AG10803 (cell line): ENCODE measurements around the gene LRG1.
"Not testable (repeated sequence)": the region's sequence is repeated elsewhere in the genome, so short reads cannot be mapped to it uniquely, and the experiment has no call there.

ENCODE experiments used
- DNase-seq: peaks from one replicate; pipeline ENCODE4 v3.0.0; 2010; ENCODE audit warnings: low read depth
- H3K4me3 ChIP-seq: 2 replicates; pipeline ENCODE4 v1.5.1; 2011; ENCODE audit warnings: mild to moderate bottlenecking, low read length, control low read depth
- CTCF ChIP-seq: conservative IDR thresholded peaks from 2 replicates; pipeline ENCODE4 v1.5.1; 2011; ENCODE audit warnings: mild to moderate bottlenecking, low read length, control low read depth, inconsistent platforms

Gene LRG1

DNA sequence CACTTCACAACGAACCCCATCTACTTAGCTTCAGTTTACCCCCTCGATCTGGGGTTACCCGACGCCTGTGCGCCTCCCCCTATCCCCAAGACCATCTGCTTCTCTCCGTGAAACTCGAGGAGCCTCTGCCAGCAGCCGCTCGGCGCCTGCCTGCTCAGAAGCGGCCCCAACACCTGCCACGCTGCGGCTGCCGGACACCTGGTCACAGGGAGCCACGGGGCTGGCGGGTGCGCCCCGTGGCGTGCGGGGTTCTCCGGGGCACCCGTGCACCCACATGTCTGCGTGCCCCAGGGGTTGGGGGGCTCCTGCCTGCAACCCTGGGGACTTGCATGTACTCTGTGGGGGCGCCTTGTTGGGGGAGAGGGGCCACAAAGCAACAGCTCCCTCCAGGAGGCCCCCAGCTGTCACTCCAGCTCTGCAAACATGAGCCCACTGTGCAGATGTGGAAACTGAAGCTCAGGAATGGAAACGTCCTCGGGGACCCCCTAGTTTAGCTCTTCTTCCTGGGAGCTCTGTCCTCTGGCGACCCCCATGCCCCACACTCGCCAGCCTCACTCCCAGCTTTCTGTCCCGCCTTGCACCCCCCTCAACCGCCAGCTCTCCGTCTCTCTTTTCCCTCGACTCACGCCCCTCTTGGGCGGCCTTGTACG is 26.7 kb upstream of the LRG1 start:
- no peak overlapping the region for H3K4me3 ChIP-seq
- DNase-seq: no peak
- no peak for TF ChIP-seq CTCF

- not testable (repeated sequence) for DNase-seq, H3K4me3 ChIP-seq
These were observed 23.7 kb upstream of the LRG1 start for GRCh38 chr19:4563562-4563961.

- not testable (repeated sequence) for DNase-seq, H3K4me3 ChIP-seq
These were observed 22.2 kb upstream of the LRG1 start for GRCh38 chr19:4562085-4562484.

DNA sequence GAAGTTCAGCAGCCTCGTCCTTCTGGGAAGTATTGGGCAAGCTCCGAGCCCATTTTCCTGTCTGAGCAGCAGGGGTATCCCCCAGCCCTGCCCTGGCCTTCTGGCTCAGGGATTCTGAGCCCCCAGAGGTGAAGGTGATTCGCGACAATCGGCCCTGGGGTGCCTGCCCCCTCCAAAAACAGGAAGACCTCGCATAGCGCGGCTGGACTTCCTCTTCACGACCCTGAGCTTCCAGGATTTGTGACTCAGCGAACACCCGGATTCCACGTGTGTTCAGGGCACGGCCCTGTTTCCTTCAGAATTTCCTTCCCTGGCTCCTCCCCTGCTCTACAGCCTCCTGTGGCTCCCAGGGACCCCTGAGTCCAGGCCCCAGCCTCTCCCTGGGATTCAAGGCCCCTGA is 19.7 kb upstream of the LRG1 start, which contains the start of gene SEMA6B:
Gene SEMA6B (minus strand): TSS at position 116 of the 400 bp plus-strand sequence. CDS start 1,227 bp downstream, outside the sequence.
- TF ChIP-seq CTCF: no peak
- no peak for DNase-seq
- no peak within 1 kb of the TSS for H3K4me3 ChIP-seq

GRCh38 chr19:4557971-4558941 is 18.4 kb upstream of the LRG1 start:
- no peak overlapping the region for H3K4me3 ChIP-seq
- no peak for DNase-seq
- TF ChIP-seq CTCF: peak; percentile 90

- no peak for TF ChIP-seq CTCF
- H3K4me3 ChIP-seq: no peak overlapping the region
- no peak for DNase-seq
These were observed 17.5 kb upstream of the LRG1 start for GRCh38 chr19:4557144-4557970.

GRCh38 chr19:4556597-4557127 is 16.8 kb upstream of the LRG1 start:
- DNase-seq: no peak

More at GRCh38 chr19:4556597-4557127, 16.8 kb upstream of the LRG1 start:
- no peak overlapping the region for H3K4me3 ChIP-seq
- TF ChIP-seq CTCF: no peak
